ENCODE data around the gene MMP7.

Gene MMP7

GRCh38 chr11:102530558-102530957, at the start of gene MMP7:
Gene MMP7, minus strand, starts transcription at chr11:102530747. Its CDS starts 47 bp downstream, at chr11:102530700.
- DNase-seq, result no peak

GRCh38 chr11:102577723-102578122, 47.2 kb upstream of the MMP7 start:
- DNase-seq, result no peak

GRCh38 chr11:102577182-102577581, 46.6 kb upstream of the MMP7 start:
- no peak for DNase-seq

- no peak for DNase-seq
Observed at GRCh38 chr11:102576350-102576749, 45.8 kb upstream of the MMP7 start.

GRCh38 chr11:102575012-102575411, 44.5 kb upstream of the MMP7 start:
- DNase-seq, result no peak

GRCh38 chr11:102573851-102574250, 43.3 kb upstream of the MMP7 start:
- DNase-seq, result no peak

GRCh38 chr11:102572554-102573220, 42.1 kb upstream of the MMP7 start:
- no peak for DNase-seq

- no peak for DNase-seq
Observed at GRCh38 chr11:102568851-102569250, 38.3 kb upstream of the MMP7 start.

- DNase-seq, result no peak
Observed at GRCh38 chr11:102566112-102566511, 35.6 kb upstream of the MMP7 start.

- DNase-seq, result no peak
Observed at GRCh38 chr11:102564110-102564509, 33.6 kb upstream of the MMP7 start.

GRCh38 chr11:102561636-102562035, 31.1 kb upstream of the MMP7 start:
- DNase-seq, result no peak

GRCh38 chr11:102560555-102561011, 30.0 kb upstream of the MMP7 start:
- no peak for DNase-seq

- DNase-seq, result no peak
Observed at GRCh38 chr11:102559839-102560238, 29.3 kb upstream of the MMP7 start.

GRCh38 chr11:102555091-102555490, 24.5 kb upstream of the MMP7 start:
- no peak for DNase-seq

GRCh38 chr11:102553835-102554282, 23.3 kb upstream of the MMP7 start:
- DNase-seq, result no peak

GRCh38 chr11:102552447-102553194, 22.1 kb upstream of the MMP7 start:
- DNase-seq, result no peak

GRCh38 chr11:102552020-102552419, 21.5 kb upstream of the MMP7 start:
- no peak for DNase-seq

GRCh38 chr11:102551169-102551781, 20.7 kb upstream of the MMP7 start:
- DNase-seq, result no peak

- DNase-seq, result no peak
Observed at GRCh38 chr11:102546923-102547471, 16.4 kb upstream of the MMP7 start.

GRCh38 chr11:102546427-102546826, 15.9 kb upstream of the MMP7 start:
- no peak for DNase-seq

- DNase-seq, result no peak
Observed at GRCh38 chr11:102545701-102546100, 15.2 kb upstream of the MMP7 start.

- no peak for DNase-seq
Observed at GRCh38 chr11:102544594-102544993, 14.0 kb upstream of the MMP7 start.

GRCh38 chr11:102539567-102539966, 9.0 kb upstream of the MMP7 start:
- no peak for DNase-seq

GRCh38 chr11:102538932-102539331, 8.4 kb upstream of the MMP7 start:
- DNase-seq, result no peak
